Erythroblast (primary cell): ENCODE data around the gene PI3.

ENCODE experiments used
- GATA1 ChIP-seq: IDR thresholded peaks from 2 replicates; pipeline ENCODE4 v1.6.1; 2011; ENCODE audit warnings: low read depth, mild to moderate bottlenecking, control low read depth, low read length, moderate library complexity
- POLR2A ChIP-seq: IDR thresholded peaks from 2 replicates; pipeline ENCODE4 v1.6.1; 2011; ENCODE audit warnings: mild to moderate bottlenecking, low read length

DNA sequence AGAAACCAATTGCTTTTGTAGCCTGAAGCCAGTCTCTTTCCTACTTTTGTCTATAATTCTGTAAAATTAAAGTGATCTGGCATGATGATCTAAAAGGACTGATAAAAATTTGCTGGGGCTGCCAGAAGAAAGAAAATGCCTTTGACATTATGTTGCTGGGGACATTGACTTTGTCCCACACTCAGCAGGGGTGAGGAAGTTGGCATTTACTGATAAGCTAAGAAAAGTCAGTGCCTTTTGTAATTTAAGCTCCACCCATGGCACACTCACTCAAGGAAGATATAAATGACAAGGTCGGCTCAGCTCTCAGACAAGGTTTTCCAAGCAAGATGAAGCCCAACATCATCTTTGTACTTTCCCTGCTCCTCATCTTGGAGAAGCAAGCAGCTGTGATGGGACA lies 32.0 kb downstream of the PI3 start, which contains the start of gene SEMG1:
- TF ChIP-seq POLR2A, result no peak
- no peak for TF ChIP-seq GATA1
